B cell (primary cell): ENCODE results near the gene SIDT2. TPM values are rescaled to one million over a fixed set of nuclear protein-coding genes. Genes with fewer than 3 reads are reported as not detected.

Experiments
- ATAC-seq: fragments of 200-7000 bp; cut with Tn5 transposase; one replicate; pipeline ENCODE4 v1.10.0; 2021; ENCODE audit warnings: low read depth, mild to moderate bottlenecking, moderate number of reproducible peaks, moderate library complexity
- CTCF ChIA-PET: fragments of 350-600 bp; sonication (Branson Sonifier 250); formaldehyde crosslinking; loops from one replicate; lab custom pipeline; 2021; ENCODE audit warnings: antibody characterized with exemption, inconsistent platforms; lab: Charles Lee
- POLR2A ChIA-PET: fragments of 350-600 bp; sonication (Branson Sonifier 250); formaldehyde crosslinking; loops from one replicate; lab custom pipeline; 2021; ENCODE audit warnings: antibody characterized with exemption; lab: Charles Lee
- DNase-seq: peaks from one replicate; pipeline ENCODE4 v3.0.0; 2013
- H2AFZ ChIP-seq: 2 replicates; pipeline ENCODE4 v1.6.1; 2012; ENCODE audit warnings: mild to moderate bottlenecking, low read depth, low read length; ENCODE audit not compliant: insufficient read depth, poor library complexity, severe bottlenecking
- H3K27ac ChIP-seq, 2 donors: 1 replicate in 1 of 2; 2 replicates in 1 of 2; pipeline ENCODE4 v1.5.1; 2012 to 2013; ENCODE audit warnings: low read length in 2 of 2, mild to moderate bottlenecking in 2 of 2, moderate library complexity in 1 of 2
- H3K27me3 ChIP-seq, 4 experiments: fragments of 200-600 bp in 1 of 4; sonication (generic) in 1 of 4; replicated peaks in 1 of 4; 1 replicate in 2 of 4; 2 replicates in 2 of 4; pipeline versions ENCODE4 v1.6.1 to v1.7.0; 2013 to 2016; ENCODE audit warnings: low read length in 3 of 4, mild to moderate bottlenecking in 2 of 4, mixed read lengths in 1 of 4, moderate library complexity in 1 of 4; ENCODE audit not compliant: insufficient read depth in 4 of 4, control insufficient read depth in 3 of 4; ENCODE audit errors: control extremely low read depth in 1 of 4
- H3K36me3 ChIP-seq, 2 experiments: replicated peaks in 1 of 2; 1 replicate in 1 of 2; 2 replicates in 1 of 2; pipeline versions ENCODE4 v1.6.1 to v1.7.1; 2013; ENCODE audit warnings: low read length in 1 of 2; ENCODE audit not compliant: insufficient read depth in 2 of 2, control insufficient read depth in 1 of 2; ENCODE audit errors: control extremely low read depth in 1 of 2, extremely low read depth in 1 of 2
- H3K4me1 ChIP-seq, 2 donors: fragments of 200-600 bp in 1 of 2; sonication (generic) in 1 of 2; 1 replicate in 1 of 2; 2 replicates in 1 of 2; pipeline versions ENCODE4 v1.5.1 to v1.6.1; 2013 to 2017; ENCODE audit warnings: low read length in 2 of 2; ENCODE audit not compliant: control insufficient read depth in 2 of 2, insufficient read depth in 2 of 2
- H3K4me2 ChIP-seq: replicated peaks from 2 replicates; pipeline ENCODE3; 2012; ENCODE audit warnings: mild to moderate bottlenecking, low read depth, low read length; ENCODE audit not compliant: poor library complexity, severe bottlenecking
- H3K4me3 ChIP-seq, 5 experiments: fragments of 200-600 bp in 1 of 5; sonication (generic) in 1 of 5; 1 replicate in 3 of 5; 2 replicates in 2 of 5; pipeline versions ENCODE4 v1.5.1 to v1.7.0; 2011 to 2016; ENCODE audit warnings: low read length in 4 of 5, mild to moderate bottlenecking in 4 of 5, low read depth in 2 of 5, control low read depth in 1 of 5, moderate library complexity in 1 of 5; ENCODE audit not compliant: insufficient read depth in 1 of 5; ENCODE audit errors: control extremely low read depth in 1 of 5, extremely low read depth in 1 of 5
- H3K79me2 ChIP-seq: fragments of 200-600 bp; sonication (generic); one replicate; pipeline ENCODE4 v1.6.0; 2016; ENCODE audit warnings: low read length; ENCODE audit not compliant: control insufficient read depth, insufficient read depth
- H3K9ac ChIP-seq: fragments of 200-600 bp; sonication (generic); 2 replicates; pipeline ENCODE4 v1.6.1; 2017; ENCODE audit warnings: mild to moderate bottlenecking, low read length, moderate library complexity
- H3K9me3 ChIP-seq, 3 donors: one replicate each; pipeline versions ENCODE4 v1.6.1 to v1.7.1; 2013; ENCODE audit warnings: low read length in 2 of 3; ENCODE audit not compliant: control insufficient read depth in 2 of 3, insufficient read depth in 1 of 3; ENCODE audit errors: control extremely low read depth in 1 of 3
- H4K20me1 ChIP-seq: 2 replicates; pipeline ENCODE4 v1.6.0; 2012; ENCODE audit warnings: mild to moderate bottlenecking, low read length; ENCODE audit not compliant: insufficient read depth, control insufficient read depth, poor library complexity, severe bottlenecking
- H3K27ac Mint-ChIP-seq: one replicate; pipeline ENCODE4 v1.8.0; 2021; ENCODE audit warnings: mixed read lengths
- H3K27me3 Mint-ChIP-seq: one replicate; pipeline ENCODE4 v1.8.0; 2021; ENCODE audit warnings: mixed read lengths
- H3K4me1 Mint-ChIP-seq: one replicate; pipeline ENCODE4 v1.8.0; 2021; ENCODE audit warnings: mixed read lengths
- H3K4me3 Mint-ChIP-seq: one replicate; pipeline ENCODE4 v1.8.0; 2021; ENCODE audit warnings: mixed read lengths
- H3K9me3 Mint-ChIP-seq: one replicate; pipeline ENCODE4 v1.8.0; 2022; ENCODE audit warnings: mixed read lengths; ENCODE audit not compliant: insufficient read depth
- EZH2 ChIP-seq: IDR thresholded peaks from 2 replicates; pipeline ENCODE4 v1.6.1; 2012; ENCODE audit warnings: borderline replicate concordance, low read depth, mild to moderate bottlenecking, moderate library complexity, low read length; ENCODE audit not compliant: insufficient read depth, poor library complexity, severe bottlenecking
- WGBS: methylation state at CpG from one replicate; pipeline ENCODE4 v1.1.5; 2013; ENCODE audit warnings: missing lambda C conversion rate; ENCODE audit not compliant: insufficient coverage; 5-methylcytosine and 5-hydroxymethylcytosine counted together
- intact Hi-C: fragments of 100-400 bp; cut with micrococcal nuclease; formaldehyde crosslinking; loops from one replicate; pipeline ENCODE4 v1.10.0; 2022
- polyA plus RNA-seq: library from polyadenylated mRNA; depleted of rRNA; stranded (reverse); fragments of >200 nt; gene quantifications from 2 replicates; pipeline ENCODE4 v1.2.3, GENCODE V29; 2012
- total RNA-seq, 2 donors: library from RNA; stranded (reverse); fragments of 120-200 nt in 1 of 2; gene quantifications; 1 replicate in 1 of 2; 2 replicates in 1 of 2; pipeline versions ENCODE4 v1.2.3 to v1.2.4, GENCODE V29; 2013 to 2022
- TF ChIP-seq, protein P1 (sequence below): fragments of 200-600 bp; IDR thresholded peaks from one replicate; pipeline ENCODE4 v1.8.0; 2022; ENCODE audit warnings: antibody characterized with exemption, mild to moderate bottlenecking

SIDT2 gene
- total and polyA plus RNA-seq, 2 donors (not counting 1 experiment from before 2014, with no cell fraction given), result 78.9 to 241 TPM

DNA sequence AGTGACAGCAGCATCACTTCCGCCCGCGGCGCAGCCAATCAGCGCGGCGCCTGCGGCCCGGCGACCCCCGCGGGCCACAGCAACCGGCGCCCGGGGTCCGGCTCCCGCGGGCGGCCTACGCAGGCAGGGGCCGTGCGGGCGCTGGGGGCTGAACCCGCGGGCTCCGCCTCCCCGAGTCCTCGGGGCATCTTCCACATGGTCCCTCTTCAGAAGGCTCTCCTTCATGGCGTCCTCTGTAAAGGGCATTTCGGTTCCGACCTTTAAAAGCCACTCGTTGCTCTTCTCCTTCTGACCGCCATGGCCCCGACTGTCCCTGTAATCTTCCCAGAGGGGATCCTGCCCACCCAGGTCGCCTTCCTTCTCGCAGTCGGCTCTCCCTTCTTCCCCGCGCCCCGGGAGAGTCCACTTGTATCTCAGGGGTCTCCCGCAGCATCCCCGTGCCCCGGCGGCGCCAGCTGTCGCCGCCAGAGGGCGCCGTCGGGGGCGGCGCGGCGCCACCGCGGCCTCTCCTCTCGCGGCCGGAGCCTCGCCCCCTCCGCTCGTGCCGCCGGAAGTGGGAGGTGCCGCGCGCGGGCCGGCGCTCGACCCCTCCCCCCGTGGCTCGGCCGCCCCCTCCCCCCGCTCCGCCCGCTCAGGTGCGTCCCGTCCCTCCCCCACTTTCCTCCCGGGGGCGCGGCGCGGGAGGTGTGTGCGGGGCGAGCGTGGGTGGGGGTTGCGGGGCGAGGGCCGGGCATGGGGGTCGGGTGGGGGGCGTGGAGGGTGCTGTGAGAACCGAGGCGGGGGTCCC lies 53.7 kb downstream of the SIDT2 start, which contains the start of gene RNF214:
TSS of gene RNF214 (plus strand) at position 580 of the 787 bp plus-strand sequence. CDS start 1,602 bp downstream, outside the sequence.
- H3K4me2 ChIP-seq, result peak within 1 kb of the TSS; percentile 96
- intact Hi-C loops, result loop anchor here (1.0 to 5.0 kb wide), 6 partner anchors 51 to 585 kb away; partner anchors contain the start of genes PAFAH1B2, SIK3 and ZPR1
- peak within 1 kb of the TSS; percentile 64 to 99 (median 91) for H3K4me3 ChIP-seq
- DNase-seq, result peak; percentile 89
- H3K27me3 ChIP-seq, result no peaks in the 10 kb centered on the region
- H3K4me1 ChIP-seq, result peaks cover 34 to 38% of the 10 kb centered on the region in 2 donors
- WGBS, result under 1% methylated on average over 54 of the region's 94 CpGs
- ATAC-seq, result peak; percentile 78
- H3K4me3 Mint-ChIP-seq, result peak within 1 kb of the TSS; percentile 95
- H3K27ac Mint-ChIP-seq, result peak within 1 kb of the TSS; percentile 99
- H3K9ac ChIP-seq, result peak within 1 kb of the TSS; percentile 74
- peaks cover 52% of the 10 kb centered on the region for H3K79me2 ChIP-seq
- TF ChIP-seq, protein P1, sequence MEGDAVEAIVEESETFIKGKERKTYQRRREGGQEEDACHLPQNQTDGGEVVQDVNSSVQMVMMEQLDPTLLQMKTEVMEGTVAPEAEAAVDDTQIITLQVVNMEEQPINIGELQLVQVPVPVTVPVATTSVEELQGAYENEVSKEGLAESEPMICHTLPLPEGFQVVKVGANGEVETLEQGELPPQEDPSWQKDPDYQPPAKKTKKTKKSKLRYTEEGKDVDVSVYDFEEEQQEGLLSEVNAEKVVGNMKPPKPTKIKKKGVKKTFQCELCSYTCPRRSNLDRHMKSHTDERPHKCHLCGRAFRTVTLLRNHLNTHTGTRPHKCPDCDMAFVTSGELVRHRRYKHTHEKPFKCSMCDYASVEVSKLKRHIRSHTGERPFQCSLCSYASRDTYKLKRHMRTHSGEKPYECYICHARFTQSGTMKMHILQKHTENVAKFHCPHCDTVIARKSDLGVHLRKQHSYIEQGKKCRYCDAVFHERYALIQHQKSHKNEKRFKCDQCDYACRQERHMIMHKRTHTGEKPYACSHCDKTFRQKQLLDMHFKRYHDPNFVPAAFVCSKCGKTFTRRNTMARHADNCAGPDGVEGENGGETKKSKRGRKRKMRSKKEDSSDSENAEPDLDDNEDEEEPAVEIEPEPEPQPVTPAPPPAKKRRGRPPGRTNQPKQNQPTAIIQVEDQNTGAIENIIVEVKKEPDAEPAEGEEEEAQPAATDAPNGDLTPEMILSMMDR, result peak; percentile 83
- TF ChIP-seq EZH2, result no peak
- ChIA-PET POLR2A (interaction anchor here (0.6 to 1.8 kb wide), 3 partner anchors 9 to 88 kb away, joined by 4 to 5 read pairs (median 5); partner anchors contain the start of genes PAFAH1B2 and SIDT2), CTCF (interaction anchor here (0.7 to 19.9 kb wide), 10 partner anchors 21 to 719 kb away, joined by 3 to 309 read pairs (median 4); partner anchors contain the start of genes PAFAH1B2, SIDT2 and SIK3)
- H3K9me3 ChIP-seq, result peaks cover 0 to 3% (median 0%) of the 10 kb centered on the region in 3 donors
- H3K27me3 Mint-ChIP-seq, result no peaks in the 10 kb centered on the region
- H3K4me1 Mint-ChIP-seq, result peaks cover 48% of the 10 kb centered on the region
- H3K36me3 ChIP-seq, result peaks cover 3 to 35% of the 10 kb centered on the region in 2 experiments
- no peaks in the 10 kb centered on the region for H3K9me3 Mint-ChIP-seq
- H2AFZ ChIP-seq, result peak within 1 kb of the TSS; percentile 85
- peak within 1 kb of the TSS; percentile 82 to 84 for H3K27ac ChIP-seq
- H4K20me1 ChIP-seq, result no peaks in the 10 kb centered on the region
